AG09319 (cell line): ENCODE results near the gene WDR35.

Experiments
- DNase-seq: peaks from one replicate; pipeline ENCODE4 v3.0.0-alpha.2; 2010; ENCODE audit warnings: low read depth; ENCODE audit errors: extremely low read depth
- CTCF ChIP-seq: IDR thresholded peaks from 2 replicates; pipeline ENCODE4 v1.5.1; 2011; ENCODE audit warnings: low read depth, mild to moderate bottlenecking, inconsistent platforms, low read length, moderate library complexity

WDR35 gene

DNA sequence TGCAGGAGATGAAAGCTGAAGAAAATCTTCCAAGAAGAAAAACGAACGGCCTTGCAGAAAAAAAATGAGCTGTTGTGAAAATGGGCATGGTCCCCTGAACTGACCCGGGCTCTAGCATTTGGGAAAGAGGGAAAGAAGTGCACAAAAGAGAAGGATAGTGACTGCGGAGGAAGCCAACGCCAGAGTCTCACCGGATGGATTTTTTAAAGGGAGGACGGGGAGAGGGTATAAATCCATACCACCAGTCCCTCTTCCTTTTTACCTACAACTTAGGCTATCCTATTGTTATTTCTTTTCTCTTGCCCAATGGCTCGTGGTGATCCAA lies 601 bp downstream of the WDR35 start:
- TF ChIP-seq CTCF: no peak
- no peak for DNase-seq

- DNase-seq: no peak
- no peak for TF ChIP-seq CTCF
Measured at GRCh38 chr2:19988600-19988999, 1.3 kb downstream of the WDR35 start.

GRCh38 chr2:19987936-19988335 lies 2.0 kb downstream of the WDR35 start:
- TF ChIP-seq CTCF: no peak
- DNase-seq: no peak

DNA sequence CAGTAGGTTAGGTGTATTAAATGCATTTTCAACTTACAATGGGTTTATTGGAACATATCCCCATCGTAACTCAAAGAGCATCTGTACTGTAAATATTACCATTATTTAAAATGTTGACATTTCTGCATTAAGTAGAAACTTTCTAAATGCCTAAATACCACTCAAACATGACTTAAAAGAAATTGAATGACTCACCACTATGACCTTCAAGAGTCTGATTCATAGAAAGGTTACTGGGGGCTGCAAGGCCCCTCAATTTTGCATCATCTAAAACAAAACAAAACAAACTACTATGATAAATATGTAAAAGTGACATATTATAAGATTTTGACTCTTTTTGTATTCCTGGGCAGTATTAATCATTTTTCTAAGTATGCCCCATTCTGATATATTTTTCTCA lies 7.6 kb downstream of the WDR35 start:
- no peak for DNase-seq
- no peak for TF ChIP-seq CTCF

DNA sequence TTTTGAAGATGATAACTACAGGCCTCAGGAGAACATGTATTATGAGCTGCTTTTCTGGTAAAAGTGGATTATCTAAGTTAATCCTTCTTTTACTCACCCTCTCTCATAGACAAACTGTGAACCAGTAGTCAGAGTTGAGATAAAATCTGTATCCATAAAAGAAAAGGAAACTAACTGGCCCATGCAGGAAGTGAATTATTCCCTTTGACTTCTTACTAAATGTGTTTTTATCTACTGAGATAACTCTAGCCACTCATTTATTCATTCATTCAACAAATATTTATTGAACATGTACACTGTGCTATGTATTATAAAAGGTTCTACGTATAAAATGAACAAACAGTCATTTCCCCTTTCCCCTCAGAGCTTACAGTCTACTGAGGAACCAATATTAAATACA lies 10.0 kb downstream of the WDR35 start:
- DNase-seq: no peak

DNA sequence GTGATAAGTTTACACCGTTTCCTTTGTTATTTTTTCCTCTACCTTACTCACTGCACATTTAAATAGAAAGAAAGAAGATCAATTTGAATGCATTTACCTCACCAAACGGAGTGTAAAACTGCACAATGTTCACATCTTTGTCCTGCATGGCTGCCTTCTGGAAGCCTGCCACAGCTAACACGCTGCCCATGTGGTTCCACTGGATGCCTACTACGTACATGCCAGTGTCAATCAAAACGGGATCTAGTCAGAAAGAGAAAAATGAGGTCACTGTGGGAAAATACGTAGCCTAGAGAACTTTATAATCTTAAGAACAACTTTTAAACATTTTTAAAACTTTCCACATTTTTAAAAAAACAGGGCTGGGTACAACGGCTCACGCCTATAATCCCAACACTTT lies 16.4 kb downstream of the WDR35 start:
- TF ChIP-seq CTCF: no peak
- no peak for DNase-seq

More for the DNA sequence above, 10.0 kb downstream of the WDR35 start:
- TF ChIP-seq CTCF: no peak

DNA sequence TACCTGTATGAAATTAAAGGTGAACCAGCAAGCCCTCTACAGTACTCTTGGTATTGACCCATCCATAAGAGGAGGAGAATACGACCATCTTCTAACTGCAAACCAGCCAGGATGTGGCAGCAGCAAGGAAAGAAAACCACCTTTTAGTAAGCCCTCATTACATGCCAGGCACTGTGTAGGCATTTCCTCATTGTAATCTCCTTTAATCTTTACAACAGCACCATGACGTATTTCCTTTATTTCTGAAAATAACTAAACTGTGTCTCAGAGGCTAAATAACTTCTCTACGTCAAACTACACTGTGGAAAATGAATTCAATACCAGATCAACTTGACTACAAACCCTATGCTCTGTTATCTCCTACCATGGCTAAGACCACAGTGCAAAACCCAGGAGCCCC lies 18.2 kb downstream of the WDR35 start:
- DNase-seq: no peak
- no peak for TF ChIP-seq CTCF
